Measurements from ENCODE around the gene MUCL3. TPM values are rescaled to one million over a fixed set of nuclear protein-coding genes. Genes with fewer than 3 reads are reported as not detected.
"Not testable (repeated sequence)": the region's sequence is repeated elsewhere in the genome, so short reads cannot be mapped to it uniquely, and the experiment has no call there.

The MUCL3 gene
- total RNA-seq, 2 experiments from 2014 or later, result not detected

GRCh38 chr6:30898750-30899360 is 41.9 kb upstream of the MUCL3 start:
- ChIA-PET CTCF (interaction anchor here (0.6 kb wide), 2 partner anchors 56 to 70 kb away, joined by 3 read pairs; no protein-coding TSS in a partner anchor), POLR2A (no interaction called here)
- ATAC-seq (no peak), DNase-seq (no peak)
- Mint-ChIP-seq H3K36me3 (ENCODE audit: low read depth) (no peaks in the 10 kb centered on the region), H3K27me3 (ENCODE audit: low read depth) (no peaks in the 10 kb centered on the region), H3K27ac (no peak overlapping the region), H3K4me1 (ENCODE audit: low read depth) (peaks cover 11% of the 10 kb centered on the region), H3K4me3 (no peak overlapping the region), H3K9me3 (ENCODE audit: insufficient read depth) (no peaks in the 10 kb centered on the region)

GRCh38 chr6:30900863-30901417 is 39.8 kb upstream of the MUCL3 start:
- Mint-ChIP-seq H3K9me3 (ENCODE audit: insufficient read depth) (no peaks in the 10 kb centered on the region), H3K27me3 (ENCODE audit: low read depth) (no peaks in the 10 kb centered on the region), H3K36me3 (ENCODE audit: low read depth) (no peaks in the 10 kb centered on the region), H3K4me1 (ENCODE audit: low read depth) (peaks cover 11% of the 10 kb centered on the region), H3K27ac (no peak overlapping the region), H3K4me3 (no peak overlapping the region)
- CTCF ChIA-PET, result interaction anchor here (2.5 kb wide), 1 partner anchor 14 kb away, joined by 9 read pairs; the partner anchor contains the start of gene VARS2
- DNase-seq (no peak), ATAC-seq (no peak)
- POLR2A ChIA-PET, result no interaction called here

- Mint-ChIP-seq H3K27me3 (ENCODE audit: low read depth) (no peaks in the 10 kb centered on the region), H3K4me3 (no peak overlapping the region), H3K4me1 (ENCODE audit: low read depth) (peaks cover 11% of the 10 kb centered on the region), H3K36me3 (ENCODE audit: low read depth) (no peaks in the 10 kb centered on the region), H3K9me3 (ENCODE audit: insufficient read depth) (no peaks in the 10 kb centered on the region), H3K27ac (no peak overlapping the region)
- DNase-seq (no peak), ATAC-seq (no peak)
- CTCF ChIA-PET, result interaction anchor here (1.5 to 2.5 kb wide), 2 partner anchors 13 to 229 kb away, joined by 3 to 9 read pairs; partner anchors contain the start of gene VARS2
- POLR2A ChIA-PET, result no interaction called here
Observed at GRCh38 chr6:30901436-30901835, 39.3 kb upstream of the MUCL3 start.

GRCh38 chr6:30902196-30902595 is 38.6 kb upstream of the MUCL3 start:
- peaks cover 13% of the 10 kb centered on the region for H3K4me1 Mint-ChIP-seq (ENCODE audit: low read depth)
- CTCF ChIA-PET, result interaction anchor here (1.5 to 2.5 kb wide), 2 partner anchors 12 to 230 kb away, joined by 3 to 9 read pairs; partner anchors contain the start of gene VARS2
- H3K27me3 Mint-ChIP-seq (ENCODE audit: low read depth); H3K36me3 Mint-ChIP-seq (ENCODE audit: low read depth); H3K4me3 Mint-ChIP-seq; H3K27ac Mint-ChIP-seq; POLR2A ChIA-PET; H3K9me3 Mint-ChIP-seq (ENCODE audit: insufficient read depth); ATAC-seq; DNase-seq: not testable (repeated sequence)

GRCh38 chr6:30902709-30903108 is 38.1 kb upstream of the MUCL3 start:
- DNase-seq (no peak), ATAC-seq (no peak)
- H3K4me3 Mint-ChIP-seq, result no peak overlapping the region
- ChIA-PET CTCF (interaction anchor here (1.5 to 2.5 kb wide), 2 partner anchors 12 to 230 kb away, joined by 3 to 9 read pairs; partner anchors contain the start of gene VARS2), POLR2A (no interaction called here)
- peaks cover 16% of the 10 kb centered on the region for H3K4me1 Mint-ChIP-seq (ENCODE audit: low read depth)
- no peak overlapping the region for H3K27ac Mint-ChIP-seq
- no peaks in the 10 kb centered on the region for H3K9me3 Mint-ChIP-seq (ENCODE audit: insufficient read depth)
- no peaks in the 10 kb centered on the region for H3K27me3 Mint-ChIP-seq (ENCODE audit: low read depth)
- H3K36me3 Mint-ChIP-seq (ENCODE audit: low read depth), result no peaks in the 10 kb centered on the region

GRCh38 chr6:30903236-30903635 is 37.5 kb upstream of the MUCL3 start:
- Mint-ChIP-seq H3K4me1 (ENCODE audit: low read depth) (peaks cover 21% of the 10 kb centered on the region), H3K27me3 (ENCODE audit: low read depth) (no peaks in the 10 kb centered on the region), H3K27ac (no peak overlapping the region), H3K9me3 (ENCODE audit: insufficient read depth) (no peaks in the 10 kb centered on the region), H3K4me3 (no peak overlapping the region), H3K36me3 (ENCODE audit: low read depth) (no peaks in the 10 kb centered on the region)
- ChIA-PET CTCF (interaction anchor here (4.9 kb wide), 1 partner anchor 12 kb away, joined by 26 read pairs; the partner anchor contains the start of gene VARS2), POLR2A (no interaction called here)
- DNase-seq (no peak), ATAC-seq (no peak)

GRCh38 chr6:30907290-30907757 is 33.4 kb upstream of the MUCL3 start:
- Mint-ChIP-seq H3K4me1 (ENCODE audit: low read depth) (peaks cover 28% of the 10 kb centered on the region), H3K4me3 (peak overlapping the region; percentile 99), H3K36me3 (ENCODE audit: low read depth) (peaks cover 12% of the 10 kb centered on the region)
- not testable (repeated sequence) for H3K27me3 Mint-ChIP-seq (ENCODE audit: low read depth); DNase-seq; H3K27ac Mint-ChIP-seq; ATAC-seq; H3K9me3 Mint-ChIP-seq (ENCODE audit: insufficient read depth)
- ChIA-PET POLR2A (interaction anchor here (0.6 to 1.0 kb wide), 2 partner anchors 10 to 11 kb away, joined by 3 read pairs; no protein-coding TSS in a partner anchor), CTCF (interaction anchor here (0.9 to 4.9 kb wide), 12 partner anchors 8 to 459 kb away, joined by 3 to 26 read pairs (median 6); partner anchors contain the start of gene VARS2)

GRCh38 chr6:30907758-30908591 is 32.8 kb upstream of the MUCL3 start, which contains the start of gene GTF2H4:
GTF2H4 (plus strand) TSS chr6:30908207.
- peak within 1 kb of the TSS; percentile 66 for H3K27ac Mint-ChIP-seq
- CTCF ChIA-PET, result interaction anchor here (0.9 to 4.9 kb wide), 10 partner anchors 7 to 229 kb away, joined by 3 to 26 read pairs (median 6); partner anchors contain the start of gene VARS2
- peak; percentile 98 for ATAC-seq
- H3K36me3 Mint-ChIP-seq (ENCODE audit: low read depth), result peaks cover 18% of the 10 kb centered on the region
- no peaks in the 10 kb centered on the region for H3K9me3 Mint-ChIP-seq (ENCODE audit: insufficient read depth)
- POLR2A ChIA-PET, result interaction anchor here (0.6 to 1.0 kb wide), 2 partner anchors 9 to 11 kb away, joined by 3 read pairs; no protein-coding TSS in a partner anchor
- H3K4me3 Mint-ChIP-seq, result peak within 1 kb of the TSS; percentile 99
- H3K27me3 Mint-ChIP-seq (ENCODE audit: low read depth), result no peaks in the 10 kb centered on the region
- peaks cover 22% of the 10 kb centered on the region for H3K4me1 Mint-ChIP-seq (ENCODE audit: low read depth)
- DNase-seq, result peak; percentile 96

- H3K36me3 Mint-ChIP-seq (ENCODE audit: low read depth), result peaks cover 23% of the 10 kb centered on the region
- ATAC-seq (no peak), DNase-seq (no peak)
- H3K9me3 Mint-ChIP-seq (ENCODE audit: insufficient read depth), result no peaks in the 10 kb centered on the region
- H3K27me3 Mint-ChIP-seq (ENCODE audit: low read depth), result no peaks in the 10 kb centered on the region
- H3K4me3 Mint-ChIP-seq, result peak overlapping the region; percentile 99
- H3K4me1 Mint-ChIP-seq (ENCODE audit: low read depth), result peaks cover 28% of the 10 kb centered on the region
- ChIA-PET POLR2A (no interaction called here), CTCF (interaction anchor here (1.2 to 3.3 kb wide), 5 partner anchors 32 to 230 kb away, joined by 3 to 15 read pairs (median 5); no protein-coding TSS in a partner anchor)
- peak overlapping the region; percentile 66 for H3K27ac Mint-ChIP-seq
Observed at GRCh38 chr6:30908700-30909099, 32.1 kb upstream of the MUCL3 start.

GRCh38 chr6:30910473-30910872 is 30.3 kb upstream of the MUCL3 start:
- CTCF ChIA-PET, result interaction anchor here (3.0 to 9.3 kb wide), 2 partner anchors 169 to 176 kb away, joined by 9 to 83 read pairs; no protein-coding TSS in a partner anchor

GRCh38 chr6:30912746-30913520 is 27.8 kb upstream of the MUCL3 start:
- Mint-ChIP-seq H3K4me3 (peak overlapping the region; percentile 86), H3K27me3 (ENCODE audit: low read depth) (no peaks in the 10 kb centered on the region), H3K4me1 (ENCODE audit: low read depth) (peaks cover 41% of the 10 kb centered on the region), H3K9me3 (ENCODE audit: insufficient read depth) (no peaks in the 10 kb centered on the region), H3K36me3 (ENCODE audit: low read depth) (peaks cover 36% of the 10 kb centered on the region), H3K27ac (no peak overlapping the region)
- ChIA-PET POLR2A (no interaction called here), CTCF (interaction anchor here (0.5 to 9.3 kb wide), 17 partner anchors 7 to 196 kb away, joined by 3 to 97 read pairs (median 16); partner anchors contain the start of gene MDC1)
- no peak for ATAC-seq
- no peak for DNase-seq

More at GRCh38 chr6:30910473-30910872, 30.3 kb upstream of the MUCL3 start:
- POLR2A ChIA-PET; H3K27ac Mint-ChIP-seq; DNase-seq; H3K4me3 Mint-ChIP-seq; H3K9me3 Mint-ChIP-seq (ENCODE audit: insufficient read depth); ATAC-seq; H3K27me3 Mint-ChIP-seq (ENCODE audit: low read depth): not testable (repeated sequence)
- Mint-ChIP-seq H3K36me3 (ENCODE audit: low read depth) (peaks cover 23% of the 10 kb centered on the region), H3K4me1 (ENCODE audit: low read depth) (peaks cover 40% of the 10 kb centered on the region)
